Measurements from ENCODE around the gene VWF. TPM values are rescaled to one million over a fixed set of nuclear protein-coding genes. Genes with fewer than 3 reads are reported as not detected.

VWF gene
- total and polyA plus RNA-seq, 12 donors: 104 to 480 (median 253) TPM

- WGBS, 2 donors: 70 to 72% methylated on average over 7 of the region's 7 CpGs
These were observed 200.1 kb downstream of the VWF start for GRCh38 chr12:5924342-5924741.

GRCh38 chr12:5923751-5924150, 200.7 kb downstream of the VWF start:
- no peak for TF ChIP-seq CTCF (IDR thresholded peaks at IDR 0.05)
- no peak for ATAC-seq

More at GRCh38 chr12:5924342-5924741, 200.1 kb downstream of the VWF start:
- Histone ChIP-seq H3K4me1 (no peaks in the 10 kb centered on the region), H3K9me3 (no peaks in the 10 kb centered on the region), H3K27me3 (peaks cover 0 to 11% (median 0%) of the 10 kb centered on the region in 7 donors), H3K4me3 (no peak overlapping the region), H3K27ac (no peak overlapping the region), H3K36me3 (peaks cover 0 to 56% (median 0%) of the 10 kb centered on the region in 9 donors)
- ATAC-seq (no peak), DNase-seq (no peak)
- intact Hi-C loops (cut with DNase I): no loop called here
- TF ChIP-seq CTCF (IDR thresholded peaks at IDR 0.05): no peak

GRCh38 chr12:5923043-5923605, 201.3 kb downstream of the VWF start:
- no peak overlapping the region for H3K4me3 ChIP-seq
- no peak overlapping the region for H3K27ac ChIP-seq
- peaks cover 0 to 11% (median 0%) of the 10 kb centered on the region in 7 donors for H3K27me3 ChIP-seq
- ATAC-seq (no peak), DNase-seq (no peak)
- intact Hi-C loops (cut with DNase I): no loop called here
- 66 to 71% methylated on average over 12 to 14 of the region's 14 CpGs for WGBS, 2 donors
- no peak for TF ChIP-seq CTCF (IDR thresholded peaks at IDR 0.05)
- H3K9me3 ChIP-seq: no peaks in the 10 kb centered on the region
- H3K4me1 ChIP-seq: no peaks in the 10 kb centered on the region
- H3K36me3 ChIP-seq: peaks cover 0 to 63% (median 0%) of the 10 kb centered on the region in 9 donors

More at GRCh38 chr12:5923751-5924150, 200.7 kb downstream of the VWF start:
- peaks cover 0 to 11% (median 0%) of the 10 kb centered on the region in 7 donors for H3K27me3 ChIP-seq
- H3K36me3 ChIP-seq: peaks cover 0 to 60% (median 0%) of the 10 kb centered on the region in 9 donors
- no peaks in the 10 kb centered on the region for H3K9me3 ChIP-seq
- intact Hi-C loops (cut with DNase I): no loop called here
- 44 to 56% methylated on average over 5 of the region's 5 CpGs for WGBS, 2 donors
- DNase-seq: no peak
- H3K27ac ChIP-seq: no peak overlapping the region
- no peak overlapping the region for H3K4me3 ChIP-seq
- no peaks in the 10 kb centered on the region for H3K4me1 ChIP-seq

GRCh38 chr12:5921966-5922899, 202.2 kb downstream of the VWF start:
- Histone ChIP-seq H3K4me3 (no peak overlapping the region), H3K36me3 (peaks cover 0 to 70% (median 0%) of the 10 kb centered on the region in 9 donors), H3K27me3 (peaks cover 0 to 11% (median 0%) of the 10 kb centered on the region in 7 donors), H3K27ac (no peak overlapping the region), H3K9me3 (no peaks in the 10 kb centered on the region), H3K4me1 (no peaks in the 10 kb centered on the region)
- ATAC-seq: no peak
- 76 to 83% methylated on average over 15 of the region's 15 CpGs for WGBS, 2 donors
- intact Hi-C loops (cut with DNase I): no loop called here
- no peak for DNase-seq
- TF ChIP-seq CTCF (IDR thresholded peaks at IDR 0.05): no peak
